ENCODE data around the gene EXO5. TPM values are rescaled to one million over a fixed set of nuclear protein-coding genes. Genes with fewer than 3 reads are reported as not detected.
A peak's percentile ranks its signal among the peaks of the same experiment; 100 is the strongest.

Gene EXO5
- total and polyA plus RNA-seq, 2 of the 13 experiments (the other 11 are each of a cell fraction or from before 2014, with no cell fraction given) = 9.9 to 20.5 TPM

DNA sequence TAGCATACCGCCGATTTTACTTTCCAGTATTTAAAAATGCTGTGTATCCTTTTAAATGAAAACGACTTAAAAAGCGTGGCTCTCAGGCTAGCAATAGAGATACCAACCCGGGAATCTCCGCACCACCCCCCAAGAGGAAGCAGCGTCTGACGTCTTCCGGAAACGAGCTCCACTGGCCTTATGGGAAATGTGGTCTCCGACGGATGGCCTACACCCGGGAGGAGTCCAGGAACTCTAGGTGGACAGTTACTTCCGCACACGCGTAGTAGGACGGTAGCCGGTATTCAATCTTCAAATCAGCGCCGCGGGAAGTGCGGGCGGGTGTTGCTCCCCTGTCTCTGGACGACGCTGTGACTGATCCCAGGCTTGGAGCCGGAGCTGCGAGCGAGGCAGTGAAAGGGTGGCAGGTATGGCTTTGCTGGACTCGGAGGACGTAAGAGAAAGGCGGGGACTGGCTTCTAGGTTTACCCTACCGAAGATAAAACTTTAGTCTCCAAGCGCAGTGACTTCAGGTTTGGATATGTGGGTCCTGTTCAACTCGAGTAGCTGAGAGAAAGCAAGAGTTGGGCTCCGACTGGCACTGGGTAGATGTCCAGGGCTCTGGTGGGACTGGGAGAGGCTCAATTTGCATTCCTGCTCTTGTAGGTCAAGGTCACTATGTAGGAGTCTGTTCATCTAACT lies 23.0 kb downstream of the EXO5 start, which contains the start of gene ZNF684 (continued):
- no peak for TF ChIP-seq CSRNP2 (CRISPR knock-in tag; conservative IDR thresholded peaks at IDR 0.05; ENCODE audit: low read depth)
- TF ChIP-seq, protein P1, sequence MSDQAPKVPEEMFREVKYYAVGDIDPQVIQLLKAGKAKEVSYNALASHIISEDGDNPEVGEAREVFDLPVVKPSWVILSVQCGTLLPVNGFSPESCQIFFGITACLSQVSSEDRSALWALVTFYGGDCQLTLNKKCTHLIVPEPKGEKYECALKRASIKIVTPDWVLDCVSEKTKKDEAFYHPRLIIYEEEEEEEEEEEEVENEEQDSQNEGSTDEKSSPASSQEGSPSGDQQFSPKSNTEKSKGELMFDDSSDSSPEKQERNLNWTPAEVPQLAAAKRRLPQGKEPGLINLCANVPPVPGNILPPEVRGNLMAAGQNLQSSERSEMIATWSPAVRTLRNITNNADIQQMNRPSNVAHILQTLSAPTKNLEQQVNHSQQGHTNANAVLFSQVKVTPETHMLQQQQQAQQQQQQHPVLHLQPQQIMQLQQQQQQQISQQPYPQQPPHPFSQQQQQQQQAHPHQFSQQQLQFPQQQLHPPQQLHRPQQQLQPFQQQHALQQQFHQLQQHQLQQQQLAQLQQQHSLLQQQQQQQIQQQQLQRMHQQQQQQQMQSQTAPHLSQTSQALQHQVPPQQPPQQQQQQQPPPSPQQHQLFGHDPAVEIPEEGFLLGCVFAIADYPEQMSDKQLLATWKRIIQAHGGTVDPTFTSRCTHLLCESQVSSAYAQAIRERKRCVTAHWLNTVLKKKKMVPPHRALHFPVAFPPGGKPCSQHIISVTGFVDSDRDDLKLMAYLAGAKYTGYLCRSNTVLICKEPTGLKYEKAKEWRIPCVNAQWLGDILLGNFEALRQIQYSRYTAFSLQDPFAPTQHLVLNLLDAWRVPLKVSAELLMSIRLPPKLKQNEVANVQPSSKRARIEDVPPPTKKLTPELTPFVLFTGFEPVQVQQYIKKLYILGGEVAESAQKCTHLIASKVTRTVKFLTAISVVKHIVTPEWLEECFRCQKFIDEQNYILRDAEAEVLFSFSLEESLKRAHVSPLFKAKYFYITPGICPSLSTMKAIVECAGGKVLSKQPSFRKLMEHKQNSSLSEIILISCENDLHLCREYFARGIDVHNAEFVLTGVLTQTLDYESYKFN (CRISPR knock-in tag; conservative IDR thresholded peaks at IDR 0.05) = peak; percentile 49
- no peak for TF ChIP-seq ZNF256 (CRISPR knock-in tag; conservative IDR thresholded peaks at IDR 0.05)
- no peak for TF ChIP-seq ZNF510 (CRISPR knock-in tag; IDR thresholded peaks at IDR 0.05; ENCODE audit: low read depth)
- peak; percentile 85 for TF ChIP-seq GATAD1 (CRISPR knock-in tag; IDR thresholded peaks at IDR 0.05)
- TF ChIP-seq HBP1 (CRISPR knock-in tag; IDR thresholded peaks at IDR 0.05; ENCODE audit: low read depth) = peak; percentile 47; the same call in 1 of the 2 replicates
- no peak for TF ChIP-seq ZNF619 (CRISPR knock-in tag; IDR thresholded peaks at IDR 0.05)
- no peak for TF ChIP-seq ISL2 (CRISPR knock-in tag; IDR thresholded peaks at IDR 0.05)
- TF ChIP-seq ETV5 (CRISPR knock-in tag; IDR thresholded peaks at IDR 0.05; ENCODE audit: borderline replicate concordance) = peak; percentile 80; the same call in 1 of the 2 replicates
- TF ChIP-seq HOXA7 (CRISPR knock-in tag; IDR thresholded peaks at IDR 0.05) = no peak
- no peak for TF ChIP-seq ZNF367 (CRISPR knock-in tag; IDR thresholded peaks at IDR 0.05; ENCODE audit: borderline replicate concordance)
- peak; percentile 73; the same call in 1 of the 2 replicates for TF ChIP-seq ZBTB38 (CRISPR knock-in tag; IDR thresholded peaks at IDR 0.05)
- TF ChIP-seq TMF1 (CRISPR knock-in tag; IDR thresholded peaks at IDR 0.05; ENCODE audit: low read depth) = 0 out of 2 replicates have a peak, but pooled peaks have one; percentile 42
- TF ChIP-seq DNMT3B (CRISPR knock-in tag; conservative IDR thresholded peaks at IDR 0.05) = no peak
- peak; percentile 92 for TF ChIP-seq ATF1 (CRISPR knock-in tag; IDR thresholded peaks at IDR 0.05)
- peak; percentile 76 for TF ChIP-seq SIN3B (IDR thresholded peaks at IDR 0.05; ENCODE audit: low read length)
- TF ChIP-seq MTA1 (CRISPR knock-in tag; IDR thresholded peaks at IDR 0.05; ENCODE audit: borderline replicate concordance) = 0 out of 2 replicates have a peak, but pooled peaks have one; percentile 51
- no peak for TF ChIP-seq HOXA9 (CRISPR knock-in tag; IDR thresholded peaks at IDR 0.05; ENCODE audit: borderline replicate concordance)
- no peak for TF ChIP-seq SRY (CRISPR knock-in tag; IDR thresholded peaks at IDR 0.05)
- TF ChIP-seq, protein P2, sequence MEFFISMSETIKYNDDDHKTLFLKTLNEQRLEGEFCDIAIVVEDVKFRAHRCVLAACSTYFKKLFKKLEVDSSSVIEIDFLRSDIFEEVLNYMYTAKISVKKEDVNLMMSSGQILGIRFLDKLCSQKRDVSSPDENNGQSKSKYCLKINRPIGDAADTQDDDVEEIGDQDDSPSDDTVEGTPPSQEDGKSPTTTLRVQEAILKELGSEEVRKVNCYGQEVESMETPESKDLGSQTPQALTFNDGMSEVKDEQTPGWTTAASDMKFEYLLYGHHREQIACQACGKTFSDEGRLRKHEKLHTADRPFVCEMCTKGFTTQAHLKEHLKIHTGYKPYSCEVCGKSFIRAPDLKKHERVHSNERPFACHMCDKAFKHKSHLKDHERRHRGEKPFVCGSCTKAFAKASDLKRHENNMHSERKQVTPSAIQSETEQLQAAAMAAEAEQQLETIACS (CRISPR knock-in tag; IDR thresholded peaks at IDR 0.05) = no peak
